ENCODE results near the gene CHST5.
"Not testable (repeated sequence)": the region's sequence is repeated elsewhere in the genome, so short reads cannot be mapped to it uniquely, and the experiment has no call there.

Gene CHST5

DNA sequence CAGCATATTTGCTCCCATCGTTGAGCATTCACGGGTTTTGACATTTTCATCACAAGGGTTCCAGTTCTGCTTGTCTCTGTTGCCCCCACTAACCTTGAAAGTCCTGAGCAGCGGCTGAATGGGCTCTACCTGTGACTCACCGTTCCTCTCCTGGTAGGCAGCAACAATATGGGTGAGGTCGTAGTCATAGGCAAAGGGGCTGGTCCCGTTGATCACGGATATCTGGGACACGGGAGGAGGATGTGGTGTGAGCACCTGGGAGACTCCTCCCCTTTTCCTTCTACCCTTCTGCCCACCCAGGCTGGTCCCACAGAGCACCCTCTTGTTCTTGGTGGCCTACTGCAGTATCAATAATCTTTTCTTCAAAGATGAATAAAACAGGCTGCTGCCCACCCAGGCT, 6.6 kb upstream of the CHST5 start:
- not testable (repeated sequence) for H3K9me3 ChIP-seq (replicated peaks in 1 of 2; ENCODE audit: control insufficient read depth in 2 of 2, insufficient read depth in 1 of 2, low read depth in 1 of 2, low read length in 2 of 2); H2BK120ac ChIP-seq (ENCODE audit: low read depth, low read length); H2AFZ ChIP-seq (ENCODE audit: low read length); H3K27ac ChIP-seq (replicated peaks; ENCODE audit: low read length); H4K8ac ChIP-seq (ENCODE audit: low read depth, low read length); H2AK5ac ChIP-seq (ENCODE audit: low read depth, low read length); H4K91ac ChIP-seq (ENCODE audit: low read depth, low read length, poor library complexity); H3K14ac ChIP-seq (ENCODE audit: low read length); H3K23ac ChIP-seq (ENCODE audit: low read depth, low read length, poor library complexity); H3K27me3 ChIP-seq (ENCODE audit: control insufficient read depth in 3 of 3, insufficient read depth in 3 of 3, low read depth in 1 of 3, low read length in 3 of 3); H3K79me1 ChIP-seq (ENCODE audit: low read depth, low read length); H3K4me3 ChIP-seq (ENCODE audit: low read length in 2 of 2); H3K4me2 ChIP-seq (ENCODE audit: insufficient read depth, low read length, poor library complexity, severe bottlenecking); H3K18ac ChIP-seq (ENCODE audit: low read length); DNase-seq (ENCODE audit: low spot score); H2BK5ac ChIP-seq (ENCODE audit: low read length); H2BK12ac ChIP-seq (ENCODE audit: low read length); H3K9ac ChIP-seq (ENCODE audit: low read depth, low read length, poor library complexity); H3K4me1 ChIP-seq (ENCODE audit: control insufficient read depth in 2 of 2, insufficient read depth in 1 of 2, low read depth in 1 of 2, low read length in 2 of 2); H3K4ac ChIP-seq (ENCODE audit: low read length); H2BK15ac ChIP-seq (ENCODE audit: low read length)
- peaks cover 6 to 40% of the 10 kb centered on the region in 2 donors for H3K36me3 ChIP-seq (replicated peaks in 1 of 2; ENCODE audit: control insufficient read depth in 2 of 2, insufficient read depth in 2 of 2, low read length in 2 of 2)
- WGBS, 2 donors (ENCODE audit: extremely low coverage in 2 of 2, insufficient read length in 2 of 2, insufficient replicate concordance in 1 of 2): no CpG with 5 or more reads among the region's 8 CpGs

DNA sequence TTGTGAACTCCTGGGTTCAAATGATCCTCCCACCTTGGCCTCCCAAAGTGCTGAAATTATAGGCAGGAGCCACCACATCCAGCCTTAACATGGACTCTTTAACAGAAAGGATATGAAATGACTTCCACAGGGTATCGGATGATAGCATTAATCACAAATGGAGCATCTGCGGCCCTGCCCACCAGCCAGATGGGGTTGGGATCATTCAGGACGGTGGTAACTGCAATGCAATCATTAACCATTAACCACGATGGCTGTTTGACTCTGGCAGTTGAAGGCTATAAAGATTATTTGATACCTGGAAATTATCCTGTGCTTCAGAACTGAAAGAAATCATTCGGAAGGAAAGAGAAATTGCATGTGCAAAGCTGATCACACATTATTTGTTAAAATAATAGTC, 5.3 kb upstream of the CHST5 start:
- no peaks in the 10 kb centered on the region for H3K79me1 ChIP-seq (ENCODE audit: low read depth, low read length)
- no peak overlapping the region for H2BK120ac ChIP-seq (ENCODE audit: low read depth, low read length)
- no peak overlapping the region for H3K4me2 ChIP-seq (ENCODE audit: insufficient read depth, low read length, poor library complexity, severe bottlenecking)
- H2AFZ ChIP-seq (ENCODE audit: low read length): no peak overlapping the region
- no peak for DNase-seq (ENCODE audit: low spot score)
- peaks cover 6 to 40% of the 10 kb centered on the region in 2 donors for H3K36me3 ChIP-seq (replicated peaks in 1 of 2; ENCODE audit: control insufficient read depth in 2 of 2, insufficient read depth in 2 of 2, low read length in 2 of 2)
- no peak overlapping the region for H4K91ac ChIP-seq (ENCODE audit: low read depth, low read length, poor library complexity)
- WGBS, 2 donors (ENCODE audit: extremely low coverage in 2 of 2, insufficient read length in 2 of 2, insufficient replicate concordance in 1 of 2): no CpG with 5 or more reads among the region's 5 CpGs
- no peak overlapping the region for H3K9ac ChIP-seq (ENCODE audit: low read depth, low read length, poor library complexity)
- H3K4ac ChIP-seq (ENCODE audit: low read length): no peak overlapping the region
- H3K14ac ChIP-seq (ENCODE audit: low read length): no peak overlapping the region
- H3K4me3 ChIP-seq (ENCODE audit: low read length in 2 of 2): no peak overlapping the region
- no peak overlapping the region for H4K8ac ChIP-seq (ENCODE audit: low read depth, low read length)
- H2BK5ac ChIP-seq (ENCODE audit: low read length): no peak overlapping the region
- H3K27ac ChIP-seq (replicated peaks; ENCODE audit: low read length): no peak overlapping the region
- no peaks in the 10 kb centered on the region for H3K27me3 ChIP-seq (ENCODE audit: control insufficient read depth in 3 of 3, insufficient read depth in 3 of 3, low read depth in 1 of 3, low read length in 3 of 3)
- no peak overlapping the region for H2BK15ac ChIP-seq (ENCODE audit: low read length)
- no peak overlapping the region for H3K18ac ChIP-seq (ENCODE audit: low read length)
- H2BK12ac ChIP-seq (ENCODE audit: low read length): no peak overlapping the region
- H3K9me3 ChIP-seq (replicated peaks in 1 of 2; ENCODE audit: control insufficient read depth in 2 of 2, insufficient read depth in 1 of 2, low read depth in 1 of 2, low read length in 2 of 2): no peaks in the 10 kb centered on the region
- H2AK5ac ChIP-seq (ENCODE audit: low read depth, low read length): no peak overlapping the region
- H3K23ac ChIP-seq (ENCODE audit: low read depth, low read length, poor library complexity): no peak overlapping the region
- H3K4me1 ChIP-seq (ENCODE audit: control insufficient read depth in 2 of 2, insufficient read depth in 1 of 2, low read depth in 1 of 2, low read length in 2 of 2): no peaks in the 10 kb centered on the region

DNA sequence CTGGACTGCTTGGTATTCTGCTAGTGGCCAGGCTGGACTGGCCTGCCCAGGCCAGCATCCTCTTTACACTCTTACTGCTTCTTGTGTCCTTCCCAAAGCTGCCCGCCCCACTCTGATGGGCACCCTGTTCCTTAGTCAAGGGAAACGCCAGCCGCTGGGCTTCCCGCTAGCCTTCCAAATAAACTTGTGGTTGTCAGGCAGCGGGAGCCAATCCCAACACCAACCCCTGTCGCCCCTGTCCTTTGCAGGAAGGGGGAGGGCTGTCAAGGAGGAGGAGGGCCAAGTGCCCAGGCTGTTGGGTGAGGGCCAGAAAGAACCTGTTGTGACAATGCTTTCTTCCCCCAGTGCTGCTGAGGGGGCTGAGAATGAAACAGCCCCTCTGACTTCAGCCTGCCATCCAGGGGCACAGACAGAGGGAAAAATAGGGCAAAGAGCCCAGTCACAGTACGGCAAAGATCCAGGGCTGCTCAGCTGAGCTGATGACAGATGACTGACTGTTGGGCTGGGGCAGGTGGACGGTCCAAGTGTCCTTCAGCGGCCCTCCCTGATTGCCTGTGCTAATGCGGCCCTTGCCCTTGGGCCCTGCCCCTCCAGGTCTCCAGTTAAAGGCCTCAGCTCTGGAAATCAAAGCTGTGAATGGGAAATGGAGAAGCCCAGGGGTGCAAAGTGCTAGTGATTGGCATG, 3.1 kb upstream of the CHST5 start:
- H2BK15ac ChIP-seq (ENCODE audit: low read length); H4K8ac ChIP-seq (ENCODE audit: low read depth, low read length); H3K9me3 ChIP-seq (replicated peaks in 1 of 2; ENCODE audit: control insufficient read depth in 2 of 2, insufficient read depth in 1 of 2, low read depth in 1 of 2, low read length in 2 of 2); H2AK5ac ChIP-seq (ENCODE audit: low read depth, low read length); H3K27me3 ChIP-seq (ENCODE audit: control insufficient read depth in 3 of 3, insufficient read depth in 3 of 3, low read depth in 1 of 3, low read length in 3 of 3); H3K27ac ChIP-seq (replicated peaks; ENCODE audit: low read length); H3K4me3 ChIP-seq (ENCODE audit: low read length in 2 of 2); H2BK120ac ChIP-seq (ENCODE audit: low read depth, low read length); H2BK12ac ChIP-seq (ENCODE audit: low read length); H4K91ac ChIP-seq (ENCODE audit: low read depth, low read length, poor library complexity); H2AFZ ChIP-seq (ENCODE audit: low read length); H3K14ac ChIP-seq (ENCODE audit: low read length); H3K18ac ChIP-seq (ENCODE audit: low read length); H3K4ac ChIP-seq (ENCODE audit: low read length); H3K79me1 ChIP-seq (ENCODE audit: low read depth, low read length); H2BK5ac ChIP-seq (ENCODE audit: low read length); H3K4me2 ChIP-seq (ENCODE audit: insufficient read depth, low read length, poor library complexity, severe bottlenecking); H3K4me1 ChIP-seq (ENCODE audit: control insufficient read depth in 2 of 2, insufficient read depth in 1 of 2, low read depth in 1 of 2, low read length in 2 of 2); H3K9ac ChIP-seq (ENCODE audit: low read depth, low read length, poor library complexity); DNase-seq (ENCODE audit: low spot score); H3K23ac ChIP-seq (ENCODE audit: low read depth, low read length, poor library complexity): not testable (repeated sequence)
- WGBS, 2 donors (ENCODE audit: extremely low coverage in 2 of 2, insufficient read length in 2 of 2, insufficient replicate concordance in 1 of 2): no CpG with 5 or more reads among the region's 10 CpGs
- H3K36me3 ChIP-seq (replicated peaks in 1 of 2; ENCODE audit: control insufficient read depth in 2 of 2, insufficient read depth in 2 of 2, low read length in 2 of 2): peaks cover 3 to 30% of the 10 kb centered on the region in 2 donors

DNA sequence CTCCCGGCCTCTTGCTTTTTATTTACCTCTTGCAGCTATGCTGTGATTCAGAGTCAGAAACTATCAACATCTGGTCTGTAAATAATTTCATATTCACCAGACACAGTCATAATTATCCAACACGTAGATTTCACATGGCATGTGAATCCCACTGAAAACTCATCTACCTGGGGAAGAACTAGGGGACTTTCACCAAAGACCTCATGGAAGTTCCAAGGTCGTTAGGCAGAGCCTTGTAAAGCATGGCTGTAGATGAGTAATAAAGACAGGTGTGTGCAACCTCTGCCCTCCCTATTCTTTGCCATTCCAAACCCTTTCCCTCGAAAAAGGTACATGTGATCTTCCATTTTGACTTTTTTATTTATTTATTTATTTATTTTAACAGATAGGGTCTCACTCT, 1.9 kb upstream of the CHST5 start:
- Histone ChIP-seq H3K9me3 (replicated peaks in 1 of 2; ENCODE audit: control insufficient read depth in 2 of 2, insufficient read depth in 1 of 2, low read depth in 1 of 2, low read length in 2 of 2) (no peaks in the 10 kb centered on the region), H3K4me2 (ENCODE audit: insufficient read depth, low read length, poor library complexity, severe bottlenecking) (no peak overlapping the region)
- WGBS, 2 donors (ENCODE audit: extremely low coverage in 2 of 2, insufficient read length in 2 of 2, insufficient replicate concordance in 1 of 2): no CpG with 5 or more reads among the region's 4 CpGs

More for the DNA sequence above, 1.9 kb upstream of the CHST5 start:
- Histone ChIP-seq H2BK15ac (ENCODE audit: low read length) (no peak overlapping the region), H3K9ac (ENCODE audit: low read depth, low read length, poor library complexity) (no peak overlapping the region), H3K36me3 (replicated peaks in 1 of 2; ENCODE audit: control insufficient read depth in 2 of 2, insufficient read depth in 2 of 2, low read length in 2 of 2) (peaks cover 2 to 25% of the 10 kb centered on the region in 2 donors), H3K18ac (ENCODE audit: low read length) (no peak overlapping the region), H3K4me1 (ENCODE audit: control insufficient read depth in 2 of 2, insufficient read depth in 1 of 2, low read depth in 1 of 2, low read length in 2 of 2) (no peaks in the 10 kb centered on the region), H4K8ac (ENCODE audit: low read depth, low read length) (no peak overlapping the region), H3K4me3 (ENCODE audit: low read length in 2 of 2) (no peak overlapping the region), H3K23ac (ENCODE audit: low read depth, low read length, poor library complexity) (no peak overlapping the region), H2AFZ (ENCODE audit: low read length) (no peak overlapping the region), H3K4ac (ENCODE audit: low read length) (no peak overlapping the region), H3K27me3 (ENCODE audit: control insufficient read depth in 3 of 3, insufficient read depth in 3 of 3, low read depth in 1 of 3, low read length in 3 of 3) (no peaks in the 10 kb centered on the region), H2BK12ac (ENCODE audit: low read length) (no peak overlapping the region), H3K79me1 (ENCODE audit: low read depth, low read length) (no peaks in the 10 kb centered on the region), H2AK5ac (ENCODE audit: low read depth, low read length) (no peak overlapping the region), H2BK120ac (ENCODE audit: low read depth, low read length) (no peak overlapping the region), H2BK5ac (ENCODE audit: low read length) (no peak overlapping the region), H3K14ac (ENCODE audit: low read length) (no peak overlapping the region), H3K27ac (replicated peaks; ENCODE audit: low read length) (no peak overlapping the region), H4K91ac (ENCODE audit: low read depth, low read length, poor library complexity) (no peak overlapping the region)
- no peak for DNase-seq (ENCODE audit: low spot score)

All from neuronal stem cell (in vitro differentiated cells).